ENCODE measurements around the gene OR52N1.
A peak's percentile ranks its signal among the peaks of the same experiment; 100 is the strongest.

Gene OR52N1

GRCh38 chr11:5791165-5791564 lies at the start of gene OR52N1:
Gene OR52N1, minus strand, starts transcription at chr11:5791265. Its CDS starts 2,449 bp downstream, at chr11:5788816.
- no peak for DNase-seq (ENCODE audit: low spot score)

GRCh38 chr11:5837695-5838094 lies 46.6 kb upstream of the OR52N1 start:
- no peak for DNase-seq (ENCODE audit: low spot score)

- DNase-seq (ENCODE audit: low spot score) = no peak
Observed at GRCh38 chr11:5833446-5833845, 42.4 kb upstream of the OR52N1 start.

GRCh38 chr11:5831196-5831829 lies 40.2 kb upstream of the OR52N1 start:
- no peak for DNase-seq (ENCODE audit: low spot score)

- DNase-seq (ENCODE audit: low spot score) = no peak
Observed at GRCh38 chr11:5818245-5818886, 27.3 kb upstream of the OR52N1 start.

GRCh38 chr11:5815534-5815933 lies 24.5 kb upstream of the OR52N1 start:
- DNase-seq (ENCODE audit: low spot score) = no peak

GRCh38 chr11:5809905-5810795 lies 19.1 kb upstream of the OR52N1 start:
- no peak for DNase-seq (ENCODE audit: low spot score)

GRCh38 chr11:5809122-5809519 lies 18.1 kb upstream of the OR52N1 start:
- no peak for DNase-seq (ENCODE audit: low spot score)

- peak; percentile 75 for DNase-seq (ENCODE audit: low spot score)
Observed at GRCh38 chr11:5808500-5809121, 17.5 kb upstream of the OR52N1 start, which contains the start of gene OR52N2. Gene OR52N2, plus strand, starts transcription at chr11:5808924. Its CDS starts 11,412 bp downstream, at chr11:5820336.

GRCh38 chr11:5807580-5807979 lies 16.5 kb upstream of the OR52N1 start:
- no peak for DNase-seq (ENCODE audit: low spot score)

GRCh38 chr11:5803982-5804381 lies 12.9 kb upstream of the OR52N1 start:
- no peak for DNase-seq (ENCODE audit: low spot score)

- no peak for DNase-seq (ENCODE audit: low spot score)
Observed at GRCh38 chr11:5796541-5796940, 5.5 kb upstream of the OR52N1 start.

- no peak for DNase-seq (ENCODE audit: low spot score)
Observed at GRCh38 chr11:5783255-5783654, 7.8 kb downstream of the OR52N1 start, which contains the start of gene OR52N5. Gene OR52N5, minus strand, starts transcription at chr11:5783355. Its CDS starts 4,721 bp downstream, at chr11:5778634.

- no peak for DNase-seq (ENCODE audit: low spot score)
Observed at GRCh38 chr11:5767056-5767455, 24.0 kb downstream of the OR52N1 start.

- DNase-seq (ENCODE audit: low spot score) = no peak
Observed at GRCh38 chr11:5753943-5754342, 37.1 kb downstream of the OR52N1 start, which contains the start of gene OR52N4. Gene OR52N4, plus strand, starts transcription at chr11:5754243. Its CDS starts 498 bp downstream, at chr11:5754741.

- DNase-seq (ENCODE audit: low spot score) = no peak
Observed at GRCh38 chr11:5749836-5750235, 41.2 kb downstream of the OR52N1 start.

- DNase-seq (ENCODE audit: low spot score) = no peak
Observed at GRCh38 chr11:5746614-5747013, 44.5 kb downstream of the OR52N1 start.

GRCh38 chr11:5738431-5738830 lies 52.6 kb downstream of the OR52N1 start:
- DNase-seq (ENCODE audit: low spot score) = no peak

GRCh38 chr11:5737670-5738392 lies 53.2 kb downstream of the OR52N1 start:
- no peak for DNase-seq (ENCODE audit: low spot score)

GRCh38 chr11:5737091-5737490 lies 54.0 kb downstream of the OR52N1 start:
- no peak for DNase-seq (ENCODE audit: low spot score)
